ENCODE data around the gene THRB. TPM values are rescaled to one million over a fixed set of nuclear protein-coding genes. Genes with fewer than 3 reads are reported as not detected.
A peak's percentile ranks its signal among the peaks of the same experiment; 100 is the strongest.

Gene THRB
- polyA plus RNA-seq, 1 experiment, result 0.83 TPM

GRCh38 chr3:24525022-24525421 is 30.4 kb upstream of the THRB start:
- no peak for TF ChIP-seq CTCF (IDR thresholded peaks at IDR 0.05; ENCODE audit: insufficient read depth, low read depth, low read length)
- CTCF ChIA-PET, result no interaction called here
- POLR2A ChIA-PET, result no interaction called here

GRCh38 chr3:24523988-24524727 is 29.5 kb upstream of the THRB start:
- DNase-seq (ENCODE audit: low read depth), result no peak
- no peak overlapping the region for H3K4me3 ChIP-seq (ENCODE audit: low read depth, low read length)
- CTCF ChIA-PET, result no interaction called here

More at GRCh38 chr3:24525022-24525421, 30.4 kb upstream of the THRB start:
- peaks cover 10% of the 10 kb centered on the region for H3K27me3 ChIP-seq (ENCODE audit: control insufficient read depth, insufficient read depth, low read length)
- DNase-seq (ENCODE audit: low read depth), result no peak
- H3K36me3 ChIP-seq (ENCODE audit: control insufficient read depth, insufficient read depth, low read length), result no peaks in the 10 kb centered on the region
- no peak overlapping the region for H3K4me3 ChIP-seq (ENCODE audit: low read depth, low read length)

GRCh38 chr3:24523215-24523614 is 28.6 kb upstream of the THRB start:
- CTCF ChIA-PET, result no interaction called here
- H3K27me3 ChIP-seq (ENCODE audit: control insufficient read depth, insufficient read depth, low read length), result peaks cover 23% of the 10 kb centered on the region
- POLR2A ChIA-PET, result no interaction called here

More at GRCh38 chr3:24523988-24524727, 29.5 kb upstream of the THRB start:
- POLR2A ChIA-PET, result no interaction called here
- Histone ChIP-seq H3K27me3 (ENCODE audit: control insufficient read depth, insufficient read depth, low read length) (peaks cover 19% of the 10 kb centered on the region), H3K36me3 (ENCODE audit: control insufficient read depth, insufficient read depth, low read length) (no peaks in the 10 kb centered on the region)
- TF ChIP-seq CTCF (IDR thresholded peaks at IDR 0.05; ENCODE audit: insufficient read depth, low read depth, low read length), result no peak

GRCh38 chr3:24522146-24522579 is 27.5 kb upstream of the THRB start:
- Histone ChIP-seq H3K36me3 (ENCODE audit: control insufficient read depth, insufficient read depth, low read length) (no peaks in the 10 kb centered on the region), H3K4me3 (ENCODE audit: low read depth, low read length) (peak overlapping the region; percentile 59), H3K27me3 (ENCODE audit: control insufficient read depth, insufficient read depth, low read length) (peaks cover 23% of the 10 kb centered on the region)
- no peak for TF ChIP-seq CTCF (IDR thresholded peaks at IDR 0.05; ENCODE audit: insufficient read depth, low read depth, low read length)
- POLR2A ChIA-PET, result no interaction called here
- CTCF ChIA-PET, result interaction anchor here (1.4 kb wide), 1 partner anchor 26 kb away, joined by 4 read pairs; no protein-coding TSS in a partner anchor
- no peak for DNase-seq (ENCODE audit: low read depth)

More at GRCh38 chr3:24523215-24523614, 28.6 kb upstream of the THRB start:
- no peak for TF ChIP-seq CTCF (IDR thresholded peaks at IDR 0.05; ENCODE audit: insufficient read depth, low read depth, low read length)
- DNase-seq (ENCODE audit: low read depth), result no peak
- Histone ChIP-seq H3K36me3 (ENCODE audit: control insufficient read depth, insufficient read depth, low read length) (no peaks in the 10 kb centered on the region), H3K4me3 (ENCODE audit: low read depth, low read length) (no peak overlapping the region)

- Histone ChIP-seq H3K36me3 (ENCODE audit: control insufficient read depth, insufficient read depth, low read length) (no peaks in the 10 kb centered on the region), H3K27me3 (ENCODE audit: control insufficient read depth, insufficient read depth, low read length) (peaks cover 23% of the 10 kb centered on the region), H3K4me3 (ENCODE audit: low read depth, low read length) (peak overlapping the region; percentile 59)
- ChIA-PET POLR2A (interaction anchor here (0.6 kb wide), 1 partner anchor 16 kb away, joined by 4 read pairs; no protein-coding TSS in a partner anchor), CTCF (interaction anchor here (1.4 kb wide), 1 partner anchor 25 kb away, joined by 4 read pairs; no protein-coding TSS in a partner anchor)
- TF ChIP-seq CTCF (IDR thresholded peaks at IDR 0.05; ENCODE audit: insufficient read depth, low read depth, low read length), result no peak
- DNase-seq (ENCODE audit: low read depth), result no peak
Measured at GRCh38 chr3:24521420-24522145, 26.9 kb upstream of the THRB start.
